HG02938 (cell line): ENCODE results near the gene UBE2E2.

Source experiments
- ATAC-seq: cut with Tn5 transposase; IDR thresholded peaks from one replicate; pipeline ENCODE4 v1.9.1; 2021; ENCODE audit warnings: mild to moderate bottlenecking, moderate library complexity; ENCODE audit not compliant: unreplicated experiment

The UBE2E2 gene

DNA sequence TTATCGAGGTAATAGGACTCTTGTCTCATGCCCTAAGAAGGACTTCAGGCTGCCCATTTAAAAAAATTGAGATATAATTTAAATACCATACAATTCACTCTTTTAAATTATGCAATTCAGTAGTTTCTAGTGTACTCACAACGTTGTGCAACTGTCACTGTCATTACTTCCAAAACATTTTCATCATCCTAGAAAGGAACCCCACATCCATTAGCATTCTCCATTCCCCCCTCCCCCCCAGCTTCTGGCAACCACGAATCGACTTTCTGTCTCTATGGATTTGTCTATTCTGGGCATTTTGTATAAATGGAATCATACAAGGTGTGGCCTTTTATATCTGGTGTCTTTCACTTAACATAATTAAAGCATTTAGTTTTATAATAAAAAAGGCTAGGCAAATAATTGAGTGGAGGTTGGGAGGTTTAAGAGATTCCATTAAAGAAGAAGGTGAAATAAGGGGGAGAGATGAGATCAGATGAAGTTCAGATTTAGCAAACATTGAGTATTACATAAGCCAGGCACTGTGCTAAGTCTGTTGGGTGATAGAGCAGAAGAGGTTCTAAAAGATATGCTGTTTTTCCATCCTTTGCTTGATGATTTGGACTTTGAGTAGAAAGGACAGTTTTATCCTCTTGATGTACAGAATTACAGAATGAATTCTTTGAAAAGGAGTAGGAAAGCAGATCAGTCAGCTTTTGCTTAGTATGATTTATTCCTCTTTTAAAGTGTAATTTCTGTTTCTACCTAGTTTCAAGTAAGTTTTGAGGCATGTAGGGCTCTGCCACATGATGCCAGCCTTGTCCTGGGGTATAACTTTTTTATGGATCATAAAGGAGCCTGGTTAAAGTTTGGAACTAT, 36.3 kb downstream of the UBE2E2 start:
- ATAC-seq, result no peak

DNA sequence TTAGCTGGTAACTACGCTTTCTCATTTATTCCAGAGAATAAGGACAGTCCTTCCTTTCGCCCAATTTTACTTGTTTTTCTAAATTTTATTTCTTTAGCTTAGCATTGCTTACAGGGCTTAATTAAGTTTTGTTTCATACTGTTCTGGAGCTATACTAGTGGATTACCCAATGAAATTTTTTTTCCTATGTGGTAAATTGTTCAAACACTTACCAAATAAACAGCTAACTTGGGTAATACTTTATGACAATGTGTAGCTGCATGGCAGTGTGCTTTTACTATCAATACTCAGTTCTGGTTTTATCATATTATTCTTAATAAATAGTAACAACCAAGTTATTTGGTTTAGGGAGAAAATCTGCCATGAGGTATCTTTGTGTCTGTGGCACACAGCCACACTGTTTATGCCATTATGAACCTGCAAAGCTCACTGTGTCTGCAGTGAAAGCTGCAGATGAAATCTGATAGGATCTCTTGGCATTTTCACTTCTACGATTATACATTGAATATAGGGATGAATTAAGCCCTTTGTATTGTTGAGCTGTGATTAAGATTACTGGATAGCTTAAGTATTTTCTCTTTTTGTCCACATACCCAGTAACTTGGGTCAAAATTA, 37.2 kb downstream of the UBE2E2 start:
- ATAC-seq, result no peak

DNA sequence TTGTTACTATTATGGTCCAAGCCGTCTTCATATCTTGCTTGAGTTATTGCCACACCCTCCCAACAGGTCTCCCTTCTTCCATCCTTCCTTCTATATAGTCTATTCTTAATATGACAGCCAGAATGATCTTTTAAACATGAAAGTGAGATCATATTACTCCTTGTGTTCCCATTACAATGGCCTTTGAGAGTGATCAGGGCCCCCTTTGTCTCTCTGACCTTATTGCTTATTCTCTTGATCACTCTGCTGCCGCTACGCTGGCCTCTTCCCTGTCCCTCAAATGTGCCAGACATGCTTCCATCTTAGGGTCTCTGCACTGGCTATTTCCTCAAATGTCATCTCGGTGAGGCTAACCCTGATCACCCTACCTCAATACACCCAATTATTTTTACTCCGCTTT, 38.1 kb downstream of the UBE2E2 start:
- no peak for ATAC-seq

DNA sequence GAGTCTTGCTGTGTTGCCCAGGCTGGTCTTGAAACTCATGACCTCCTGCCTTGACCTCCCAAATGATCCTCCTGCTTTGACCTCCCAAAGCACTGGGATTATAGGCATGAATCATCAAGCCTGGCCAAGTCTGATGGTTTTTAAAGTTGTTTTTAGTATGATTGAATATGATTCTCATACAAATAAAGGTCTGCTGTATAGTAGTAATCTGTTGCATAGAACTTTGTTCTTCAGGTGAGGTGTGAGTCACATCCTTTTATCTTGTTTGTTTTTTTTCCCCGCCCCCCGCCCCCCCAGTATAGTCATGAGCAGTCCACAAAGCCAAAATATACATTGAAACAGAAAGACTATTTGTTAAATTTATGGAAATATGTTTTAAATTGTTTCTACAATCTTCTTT, 39.0 kb downstream of the UBE2E2 start:
- ATAC-seq, result no peak

DNA sequence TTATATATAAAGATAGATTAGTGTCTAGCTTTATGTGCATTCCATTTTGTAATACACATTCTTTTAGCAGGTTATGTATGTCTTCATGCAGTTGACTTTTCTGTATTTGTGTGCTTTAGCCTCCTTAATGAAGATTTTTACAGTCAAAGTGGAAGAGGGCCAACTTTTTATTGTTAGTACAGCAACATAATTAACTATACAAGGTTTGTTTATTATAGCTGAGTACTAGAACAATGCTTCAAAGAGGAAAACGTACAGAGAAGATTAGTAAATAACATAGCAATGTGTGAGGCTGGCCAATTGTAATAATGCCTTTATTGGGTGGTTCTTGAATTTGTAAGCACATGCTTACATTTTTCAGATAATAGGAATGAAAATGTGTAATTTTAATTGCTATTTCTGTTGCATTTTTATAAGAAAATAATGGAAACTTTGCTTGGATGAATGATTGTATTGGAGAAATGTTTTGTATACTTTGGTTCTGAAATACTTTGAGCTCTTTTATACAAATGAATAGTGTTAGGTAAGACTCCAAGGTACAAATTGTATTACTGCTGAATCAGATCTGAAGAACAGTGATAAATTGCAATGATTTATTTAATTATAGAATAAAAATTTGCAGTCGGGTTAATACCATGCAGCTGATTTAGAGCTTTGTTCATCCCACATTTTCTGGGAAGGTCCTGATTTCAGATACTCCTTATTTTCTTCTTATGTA, 41.4 kb downstream of the UBE2E2 start:
- no peak for ATAC-seq

DNA sequence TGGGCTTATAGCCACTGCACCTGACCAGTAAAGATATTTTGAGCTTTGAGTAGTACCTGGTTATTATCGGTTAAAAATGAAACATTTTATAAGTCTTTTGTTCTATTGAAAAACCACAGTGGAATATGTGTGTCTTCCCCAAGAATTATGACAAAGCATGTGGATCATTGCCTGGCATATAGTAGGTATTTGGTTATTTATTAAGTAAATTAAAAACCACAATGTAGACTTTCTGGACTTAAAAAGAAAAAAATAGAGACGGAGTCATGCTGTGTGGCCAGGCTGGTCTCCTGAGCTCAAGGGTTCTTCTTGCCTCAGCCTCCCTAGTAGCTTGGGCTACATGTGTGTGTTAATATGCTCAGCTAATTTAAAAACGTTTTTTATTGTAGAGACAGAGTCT, 43.5 kb downstream of the UBE2E2 start:
- no peak for ATAC-seq

DNA sequence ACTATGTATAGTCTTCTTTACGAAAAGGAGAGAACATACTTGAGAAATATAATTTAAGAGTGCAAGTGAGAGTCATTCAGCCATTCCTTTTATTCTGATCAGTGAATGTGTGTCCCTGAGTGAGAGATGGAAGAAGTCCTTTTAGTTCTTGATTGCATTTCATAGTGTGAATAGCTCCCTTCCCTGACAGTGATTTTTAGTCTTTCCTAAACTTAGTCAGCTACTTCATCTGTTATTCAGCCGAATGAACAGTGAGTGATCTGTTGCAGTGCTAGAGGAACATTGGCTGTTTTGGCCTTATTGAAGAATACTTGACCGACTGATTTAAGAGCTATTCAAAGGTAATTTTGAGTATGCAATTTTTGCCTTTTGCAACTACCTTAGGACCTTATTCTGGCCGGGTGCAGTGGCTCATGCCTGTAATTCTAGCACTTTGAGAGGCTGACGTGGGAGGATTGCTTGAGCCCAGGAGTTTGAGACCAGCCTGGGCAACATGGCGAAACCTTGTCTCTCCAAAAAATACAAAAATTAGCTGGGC, 45.5 kb downstream of the UBE2E2 start:
- ATAC-seq, result no peak

DNA sequence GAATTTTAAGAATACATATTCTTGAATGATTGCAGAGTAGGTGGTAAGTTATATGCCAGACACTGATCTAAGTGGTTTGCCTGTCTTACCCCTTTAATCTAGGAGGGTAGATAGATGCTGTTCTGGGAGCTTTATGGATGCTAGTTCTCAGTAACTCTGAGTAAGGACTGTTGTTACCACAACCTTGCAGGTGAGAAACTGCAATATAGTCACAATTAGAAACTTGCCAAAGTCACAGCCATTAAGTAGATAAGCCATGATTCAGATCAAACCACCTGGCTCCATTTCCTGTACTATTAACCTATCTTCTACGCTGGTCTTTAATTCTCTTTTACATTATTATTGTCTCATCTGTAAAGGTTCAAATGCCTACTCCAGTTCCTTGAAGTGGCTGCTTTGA, 46.8 kb downstream of the UBE2E2 start:
- no peak for ATAC-seq

DNA sequence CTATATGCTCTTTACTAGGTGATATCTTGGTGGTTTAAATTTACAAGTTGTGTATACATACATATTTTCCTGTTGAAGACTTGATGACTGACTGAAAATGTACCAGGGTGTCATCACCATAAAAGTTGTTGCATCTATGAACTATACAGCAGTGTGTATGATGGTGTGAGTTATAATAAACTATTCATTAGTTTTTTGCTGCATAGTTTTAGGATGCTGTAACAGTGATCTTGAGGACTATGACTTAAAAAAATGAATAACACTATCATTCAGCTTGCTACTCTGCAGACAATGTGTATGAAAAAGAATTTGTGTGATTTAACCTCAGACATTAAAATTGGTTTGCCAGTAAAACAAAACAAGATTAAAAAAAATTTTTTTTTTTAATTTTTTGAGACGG, 49.0 kb downstream of the UBE2E2 start:
- ATAC-seq, result no peak

DNA sequence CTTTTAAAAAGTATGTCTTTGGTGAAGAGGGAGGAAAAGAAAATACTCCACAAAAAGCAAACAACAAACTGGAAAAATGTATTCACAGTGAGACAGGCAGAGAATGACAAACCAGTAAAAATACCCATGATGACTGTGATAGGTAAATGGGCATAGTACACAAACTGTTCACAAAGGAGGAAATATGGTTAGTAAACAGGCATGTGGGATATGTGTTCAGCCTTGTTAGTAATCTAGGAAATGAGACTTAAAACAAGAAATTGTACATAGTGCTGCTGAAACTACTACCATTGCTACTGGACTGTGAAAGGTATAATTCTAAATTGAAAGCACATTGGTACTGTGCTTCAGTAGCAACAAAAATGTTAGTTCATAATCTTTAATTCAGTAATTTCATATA, 50.1 kb downstream of the UBE2E2 start:
- peak; percentile 80 for ATAC-seq

DNA sequence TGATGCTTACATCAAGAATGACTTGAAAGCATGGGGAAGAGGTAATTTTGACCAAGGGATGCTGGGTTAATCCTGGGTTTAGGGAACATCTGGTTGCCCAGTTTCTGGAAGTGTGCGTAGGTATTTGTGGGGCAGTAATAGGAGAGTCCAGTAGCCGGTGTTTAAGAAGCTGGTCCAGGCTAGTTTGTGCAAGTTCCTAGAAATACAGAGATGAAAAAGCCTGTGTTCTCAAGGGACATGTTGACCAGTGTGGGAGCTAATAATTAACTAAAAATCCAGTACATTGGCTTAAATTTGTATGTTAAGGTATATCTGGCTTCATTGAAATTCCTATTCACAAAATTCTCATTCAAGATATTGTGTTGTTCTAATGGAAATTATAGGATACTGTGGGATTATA, 51.2 kb downstream of the UBE2E2 start:
- no peak for ATAC-seq

DNA sequence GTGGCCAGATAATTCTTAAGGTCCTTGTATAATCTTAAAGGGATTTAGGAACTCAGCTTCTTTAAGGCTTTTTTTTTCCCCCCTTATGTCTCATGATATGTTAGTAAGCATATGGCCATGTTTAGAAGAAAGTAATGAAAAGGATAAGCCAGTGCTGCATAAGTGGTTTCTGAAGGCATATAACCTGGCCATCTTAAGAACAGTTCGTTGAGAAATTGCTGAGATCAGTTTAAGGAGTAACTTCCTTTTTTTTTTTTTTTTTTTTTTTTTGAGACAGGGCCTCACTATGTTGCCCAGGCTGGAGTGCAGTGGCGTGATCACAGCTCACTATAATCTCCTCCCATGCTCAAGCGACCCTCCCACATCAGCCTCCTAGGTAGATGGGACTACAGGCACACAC, 51.7 kb downstream of the UBE2E2 start:
- no peak for ATAC-seq

DNA sequence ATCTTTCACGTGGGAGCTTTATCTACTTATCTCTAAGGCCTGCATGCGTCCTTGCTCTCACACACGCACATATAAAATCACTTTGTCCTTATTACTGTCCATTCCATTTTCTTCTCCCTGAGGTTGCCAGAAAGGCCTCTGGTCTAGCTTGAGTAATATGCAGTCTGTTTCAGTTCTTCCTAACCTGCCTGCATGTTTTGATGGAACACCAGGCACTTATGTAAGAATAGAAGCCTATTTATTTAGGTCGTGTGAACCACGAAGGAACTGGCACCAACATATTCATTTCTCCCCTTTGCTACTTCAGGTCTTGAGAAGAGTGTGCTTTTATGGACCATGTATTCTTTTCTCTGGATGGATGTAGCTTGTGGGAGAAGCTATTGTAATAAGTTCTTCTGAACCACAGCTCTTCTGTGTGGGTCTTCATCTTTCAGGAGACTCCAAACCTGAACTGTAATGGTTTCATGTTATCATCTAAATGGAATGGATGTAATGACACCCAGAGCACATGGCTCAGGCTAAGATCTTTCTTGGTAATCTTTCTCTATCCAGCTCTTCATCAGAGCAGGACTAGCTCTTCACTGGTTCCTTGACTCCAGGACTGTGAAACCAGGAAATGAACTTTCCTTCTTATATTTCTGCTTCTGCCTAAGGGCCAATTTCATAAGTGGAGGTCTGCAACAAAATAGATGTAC, 53.8 kb downstream of the UBE2E2 start:
- ATAC-seq, result no peak

DNA sequence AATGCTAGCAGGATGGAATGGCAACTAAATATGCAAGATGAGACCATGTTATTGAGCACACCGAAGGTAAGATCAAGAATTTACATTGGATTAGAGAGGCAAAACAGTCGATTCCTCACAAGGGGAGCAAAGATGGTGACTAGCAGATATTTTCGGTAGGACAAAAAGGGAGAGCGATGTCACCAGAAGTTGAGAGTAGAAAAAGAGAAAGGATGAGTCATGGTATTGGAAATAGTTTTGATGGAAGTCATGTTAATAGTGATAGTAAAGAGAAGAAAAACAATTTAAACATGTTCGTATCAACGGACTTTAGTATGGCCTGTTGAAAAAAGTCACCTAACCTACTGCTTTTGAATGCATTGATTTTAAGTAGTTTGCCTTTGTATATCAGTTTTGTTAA, 55.0 kb downstream of the UBE2E2 start:
- ATAC-seq, result no peak

DNA sequence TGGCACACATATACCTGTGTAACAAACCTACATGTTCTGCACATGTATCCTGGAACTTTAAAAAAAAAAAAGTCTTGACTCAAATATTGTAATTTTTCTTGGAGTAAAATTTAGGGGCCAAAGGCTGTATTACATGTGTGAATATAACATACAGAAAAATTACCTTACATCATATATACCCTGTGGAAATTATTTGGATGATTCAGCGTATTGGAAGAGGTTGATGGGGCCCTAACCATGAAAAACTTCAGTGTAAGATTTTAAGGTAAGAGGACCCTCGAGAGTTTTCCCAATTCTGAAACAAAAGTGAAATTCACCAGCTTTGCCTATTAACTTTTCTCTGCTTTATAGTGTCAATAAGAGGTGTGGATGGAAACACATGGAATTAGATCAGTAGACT, 56.4 kb downstream of the UBE2E2 start:
- ATAC-seq, result no peak

DNA sequence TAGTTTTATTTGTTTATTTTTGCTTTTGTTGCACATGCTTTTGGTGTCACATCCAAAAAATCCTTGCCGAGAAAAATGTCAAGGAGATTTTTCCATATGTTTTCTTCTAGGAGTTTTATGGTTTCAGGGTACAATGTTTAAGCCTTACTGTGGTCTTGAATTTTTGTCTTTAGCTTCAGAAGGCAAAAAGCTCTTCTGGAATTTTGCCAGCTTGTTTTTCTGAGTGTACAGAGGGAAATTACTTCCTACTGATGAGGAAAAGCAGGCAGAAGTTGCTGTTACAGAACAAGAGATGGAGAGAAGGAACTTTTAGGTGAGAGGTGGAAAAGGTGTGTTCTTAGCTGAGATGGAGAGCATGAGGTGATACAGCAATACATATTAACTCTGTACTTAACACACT, 59.6 kb downstream of the UBE2E2 start:
- no peak for ATAC-seq

DNA sequence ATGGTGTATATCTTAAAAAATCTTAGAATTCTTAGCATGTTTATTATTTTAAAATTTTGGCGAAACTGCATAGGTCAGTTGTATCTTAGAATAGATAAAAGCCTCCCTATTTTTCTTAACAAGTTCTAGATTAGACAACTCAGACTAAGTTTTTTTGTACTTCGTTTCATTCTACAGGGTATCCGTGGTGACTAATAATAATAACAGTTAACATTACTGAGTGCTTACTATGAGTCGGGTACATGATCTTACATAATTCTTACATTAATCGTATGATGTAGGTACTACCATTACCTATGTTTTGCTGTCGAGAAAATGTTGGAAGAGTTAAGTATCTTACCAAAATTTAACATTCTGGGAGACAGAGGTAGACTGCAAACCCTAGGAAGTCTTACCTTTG, 60.7 kb downstream of the UBE2E2 start:
- ATAC-seq, result no peak

DNA sequence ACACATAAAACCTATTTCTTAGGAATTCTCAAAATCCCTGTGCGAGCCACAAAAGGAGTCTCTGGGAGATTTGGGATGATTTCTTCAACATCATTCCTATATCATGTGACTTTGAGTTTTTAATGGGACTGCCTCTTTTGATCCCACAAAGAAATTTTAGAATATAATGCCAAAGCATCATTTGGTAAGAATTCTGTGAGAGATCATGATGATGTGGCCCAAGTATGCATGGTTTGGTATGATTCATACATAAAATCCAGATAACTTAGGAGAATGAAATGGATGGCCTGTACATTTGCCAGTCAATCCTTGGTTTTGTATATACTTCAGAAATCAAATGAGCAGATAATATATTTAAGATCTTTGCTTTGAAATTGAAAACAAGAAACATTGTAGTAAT, 61.3 kb downstream of the UBE2E2 start:
- no peak for ATAC-seq

DNA sequence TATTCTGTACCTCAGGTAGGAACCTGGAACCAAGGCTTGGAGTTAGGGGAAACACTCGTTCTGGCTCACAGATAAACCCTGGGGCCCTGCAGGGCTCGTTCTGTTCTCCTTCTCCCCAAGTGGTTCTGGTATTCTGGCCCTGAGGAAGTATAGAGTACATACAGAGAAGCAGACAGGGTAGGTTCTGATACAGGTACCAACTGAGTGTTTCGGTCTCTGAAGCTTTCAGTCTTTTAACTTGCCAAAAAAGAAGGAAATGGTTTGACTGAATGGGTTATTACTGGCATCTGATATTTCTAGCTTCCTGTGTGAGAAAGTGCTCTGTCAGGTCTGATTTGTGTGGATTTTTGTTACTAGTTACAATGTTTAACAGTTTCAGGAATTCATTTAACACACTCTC, 67.3 kb downstream of the UBE2E2 start:
- ATAC-seq, result peak; percentile 68

DNA sequence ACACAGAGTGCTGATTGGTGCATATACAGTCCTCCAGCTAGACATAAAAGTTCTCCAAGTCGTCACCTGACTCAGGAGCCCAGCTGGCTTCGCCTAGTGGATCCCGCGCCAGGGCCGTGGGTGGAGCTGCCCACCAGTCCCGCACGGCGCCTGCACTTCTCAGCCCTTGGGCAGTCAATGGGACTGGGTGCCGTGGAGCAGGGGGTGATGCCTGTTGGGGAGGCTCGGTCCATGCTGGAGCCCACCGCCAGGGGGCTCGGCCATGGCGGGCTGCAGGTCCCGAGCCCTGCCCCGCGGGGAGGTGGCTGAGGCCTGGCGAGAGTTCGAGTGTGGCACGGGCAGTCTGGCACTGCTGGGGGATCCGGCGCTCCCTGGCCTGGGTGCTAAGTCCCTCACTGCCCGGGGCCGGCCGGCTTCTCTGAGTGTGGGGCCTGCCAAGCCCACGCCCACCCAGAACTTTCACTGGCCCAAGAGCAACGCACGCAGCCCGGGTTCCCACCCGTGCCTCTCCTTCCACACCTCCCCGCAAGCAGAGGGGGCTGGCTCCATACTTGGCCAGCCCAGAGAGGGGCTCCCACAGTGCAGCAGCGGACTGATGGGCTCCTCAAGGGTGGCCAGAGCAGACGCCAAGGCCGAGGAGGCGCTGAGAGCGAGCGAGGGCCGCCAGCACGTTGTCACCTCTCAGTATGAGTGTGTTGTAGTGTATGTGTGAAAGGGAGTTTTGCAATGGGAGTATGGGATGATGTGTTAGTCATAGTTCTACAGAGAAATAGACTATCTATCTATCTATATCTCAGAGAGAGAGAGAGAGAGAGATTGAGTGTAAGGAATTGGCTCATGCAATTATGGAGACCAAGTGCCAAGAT, 69.0 kb downstream of the UBE2E2 start:
- ATAC-seq, result no peak
